ENCODE measurements around the gene LAMB2. TPM values are rescaled to one million over a fixed set of nuclear protein-coding genes. Genes with fewer than 3 reads are reported as not detected.

LAMB2 gene
- total RNA-seq, 2 donors from 2014 or later: 0.39 to 1.7 TPM

DNA sequence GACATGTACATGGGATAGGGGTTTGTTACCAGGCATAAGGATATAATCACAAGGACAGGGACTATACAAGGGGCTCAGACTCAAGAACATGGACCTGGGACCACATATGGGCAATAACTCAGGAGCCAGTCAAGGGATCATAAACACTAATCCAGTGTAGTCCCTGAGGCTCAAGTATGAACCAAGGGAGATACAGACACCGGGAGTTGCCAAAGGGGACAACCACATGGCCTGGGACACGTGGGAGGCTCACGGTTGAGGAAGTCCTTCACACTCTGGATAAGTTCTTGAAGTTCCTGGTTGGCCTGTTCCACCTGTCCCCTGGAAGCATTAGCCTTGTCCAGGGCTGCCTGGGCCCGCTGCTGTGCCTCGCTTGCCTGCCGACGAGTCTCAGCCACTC, 10.4 kb downstream of the LAMB2 start:
- Mint-ChIP-seq H3K36me3 (ENCODE audit: insufficient read depth in 2 of 2) (peaks cover 0 to 7% of the 10 kb centered on the region in 2 donors), H3K4me1 (ENCODE audit: low read depth) (peaks cover 18% of the 10 kb centered on the region), H3K27ac (no peak overlapping the region), H3K9me3 (no peaks in the 10 kb centered on the region), H3K27me3 (ENCODE audit: low read depth) (no peaks in the 10 kb centered on the region), H3K4me3 (no peak overlapping the region)
- DNase-seq: no peak
- ATAC-seq (replicated peaks in 1 of 2): no peak

DNA sequence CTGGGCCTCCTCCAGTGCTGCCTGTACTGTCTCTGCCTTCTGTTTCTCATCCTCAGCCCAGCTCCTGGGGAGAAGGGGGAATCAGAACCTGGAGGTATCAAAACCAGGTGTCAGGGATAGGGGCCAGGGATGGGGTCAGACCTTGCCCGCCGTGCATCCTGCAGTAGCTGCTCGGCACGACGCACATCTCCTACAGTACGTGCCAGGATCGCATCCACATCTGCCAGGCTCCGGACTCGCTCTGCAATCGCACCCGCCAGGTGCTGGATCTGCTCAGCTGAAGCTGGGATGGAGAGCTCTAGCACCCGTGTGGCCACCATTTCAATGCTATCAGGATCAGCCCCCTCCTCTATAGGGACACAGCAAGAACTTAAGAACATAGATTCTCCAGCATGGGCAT, 10.8 kb downstream of the LAMB2 start:
- no peaks in the 10 kb centered on the region for H3K27me3 Mint-ChIP-seq (ENCODE audit: low read depth)
- H3K27ac Mint-ChIP-seq: peak overlapping the region; percentile 86
- H3K4me3 Mint-ChIP-seq: peak overlapping the region; percentile 88 to 89
- H3K36me3 Mint-ChIP-seq (ENCODE audit: insufficient read depth in 2 of 2): peaks cover 2 to 7% of the 10 kb centered on the region in 2 donors
- no peak for ATAC-seq (replicated peaks in 1 of 2)
- no peak for DNase-seq
- peaks cover 18% of the 10 kb centered on the region for H3K4me1 Mint-ChIP-seq (ENCODE audit: low read depth)
- H3K9me3 Mint-ChIP-seq: no peaks in the 10 kb centered on the region

DNA sequence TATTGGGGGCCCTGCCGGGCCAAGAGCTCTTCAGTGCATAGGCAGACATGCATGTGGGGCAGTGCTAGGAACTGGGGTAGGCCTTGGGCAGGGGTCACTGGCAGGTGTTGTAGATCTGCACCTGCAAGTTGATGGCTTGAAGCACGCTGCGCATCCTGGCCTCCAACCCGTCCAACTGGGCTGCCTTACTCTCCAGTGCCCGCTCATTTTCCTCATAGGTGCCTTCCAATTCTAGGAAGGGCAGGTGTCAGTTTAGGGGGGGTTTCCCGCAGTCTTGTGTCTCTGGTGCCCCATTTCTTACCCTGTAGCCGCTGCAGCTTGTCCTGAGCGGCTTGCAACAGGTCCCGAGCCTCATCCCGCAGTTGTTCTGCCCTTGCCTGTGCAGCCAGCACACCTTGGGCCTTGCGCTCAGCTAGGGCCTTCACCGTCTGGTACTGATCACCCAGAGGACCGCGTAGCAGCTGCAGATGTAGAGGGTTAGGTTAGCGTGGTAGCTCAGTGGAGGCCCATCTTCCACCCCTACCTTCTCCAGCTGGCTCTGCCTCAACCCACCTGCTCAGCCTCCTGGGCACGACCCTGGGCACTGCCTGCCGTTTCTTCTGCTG, 11.6 kb downstream of the LAMB2 start:
- no peaks in the 10 kb centered on the region for H3K9me3 Mint-ChIP-seq
- DNase-seq: no peak

DNA sequence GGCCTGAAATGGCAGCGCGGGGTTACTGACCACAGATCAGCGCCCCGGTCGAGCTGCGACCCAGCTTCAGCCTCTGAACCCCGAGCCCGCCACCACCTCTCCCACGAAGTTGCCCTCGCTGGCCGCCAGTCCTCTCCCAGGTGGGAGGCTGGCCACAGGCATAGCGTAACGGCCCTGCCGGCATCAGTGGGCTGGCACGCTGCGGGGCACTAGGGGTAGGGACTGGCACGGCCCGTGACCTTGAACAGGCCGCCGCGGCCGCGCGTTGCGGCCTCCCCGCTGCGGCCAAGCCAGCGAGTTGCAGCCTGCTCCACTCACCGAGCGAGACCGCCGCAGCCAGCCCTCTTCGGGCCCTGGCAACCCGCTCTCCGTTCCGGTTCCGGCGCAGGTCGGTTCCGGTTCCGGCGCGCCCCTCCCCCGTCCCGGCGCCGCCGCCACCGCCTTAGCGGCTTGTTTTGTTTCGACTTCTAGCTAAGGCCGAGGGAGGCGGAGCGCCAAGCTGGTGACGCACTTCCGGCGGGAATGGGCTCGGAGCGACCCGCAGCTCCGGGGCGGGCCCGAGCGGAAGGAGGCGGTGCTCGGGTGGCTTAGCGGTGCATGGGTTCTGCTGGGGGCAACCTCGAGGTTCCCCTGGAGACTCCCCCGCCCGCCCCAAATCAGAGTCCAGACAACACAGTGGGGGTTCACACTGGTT, 12.3 kb downstream of the LAMB2 start, which contains the start of gene USP19:
Gene USP19 (minus strand): TSS at position 386 of the 694 bp plus-strand sequence. CDS start 1,678 bp downstream, outside the sequence.
- H3K9me3 Mint-ChIP-seq: no peaks in the 10 kb centered on the region
- DNase-seq (peak; percentile 94 to 97), ATAC-seq (replicated peaks in 1 of 2) (peak; percentile 95)
- H3K27me3 Mint-ChIP-seq (ENCODE audit: low read depth): no peaks in the 10 kb centered on the region
- peaks cover 18% of the 10 kb centered on the region for H3K4me1 Mint-ChIP-seq (ENCODE audit: low read depth)
- H3K36me3 Mint-ChIP-seq (ENCODE audit: insufficient read depth in 2 of 2): peaks cover 2 to 11% of the 10 kb centered on the region in 2 donors
- H3K27ac Mint-ChIP-seq: peak within 1 kb of the TSS; percentile 86
- peak within 1 kb of the TSS; percentile 88 to 89 for H3K4me3 Mint-ChIP-seq

More for the DNA sequence above, 11.6 kb downstream of the LAMB2 start:
- Mint-ChIP-seq H3K4me1 (ENCODE audit: low read depth) (peaks cover 18% of the 10 kb centered on the region), H3K27ac (peak overlapping the region; percentile 86), H3K36me3 (ENCODE audit: insufficient read depth in 2 of 2) (peaks cover 2 to 7% of the 10 kb centered on the region in 2 donors), H3K27me3 (ENCODE audit: low read depth) (no peaks in the 10 kb centered on the region), H3K4me3 (peak overlapping the region; percentile 88 to 89)
- no peak for ATAC-seq (replicated peaks in 1 of 2)

DNA sequence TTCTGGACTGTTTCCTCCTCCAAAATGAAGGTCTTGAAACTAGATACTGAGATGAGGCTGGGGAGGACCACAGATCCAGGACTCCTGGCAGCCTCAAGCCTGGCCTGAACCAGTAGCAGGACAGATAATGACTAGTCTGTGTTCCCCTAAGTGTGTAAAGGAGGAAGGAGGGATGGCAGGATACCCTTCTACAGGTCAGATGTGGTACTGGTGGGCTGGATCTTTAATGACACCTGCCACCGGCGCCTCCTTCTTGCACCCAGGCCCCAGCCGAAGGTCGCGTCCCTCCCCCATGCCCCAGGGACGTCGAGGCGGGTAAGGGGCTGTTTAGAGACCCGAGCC, 12.8 kb downstream of the LAMB2 start:
- Mint-ChIP-seq H3K27ac (peak overlapping the region; percentile 75), H3K4me3 (peak overlapping the region; percentile 88 to 89), H3K4me1 (ENCODE audit: low read depth) (peaks cover 18% of the 10 kb centered on the region), H3K27me3 (ENCODE audit: low read depth) (no peaks in the 10 kb centered on the region), H3K9me3 (no peaks in the 10 kb centered on the region), H3K36me3 (ENCODE audit: insufficient read depth in 2 of 2) (peaks cover 4 to 11% of the 10 kb centered on the region in 2 donors)
- DNase-seq: no peak
- ATAC-seq (replicated peaks in 1 of 2): no peak

DNA sequence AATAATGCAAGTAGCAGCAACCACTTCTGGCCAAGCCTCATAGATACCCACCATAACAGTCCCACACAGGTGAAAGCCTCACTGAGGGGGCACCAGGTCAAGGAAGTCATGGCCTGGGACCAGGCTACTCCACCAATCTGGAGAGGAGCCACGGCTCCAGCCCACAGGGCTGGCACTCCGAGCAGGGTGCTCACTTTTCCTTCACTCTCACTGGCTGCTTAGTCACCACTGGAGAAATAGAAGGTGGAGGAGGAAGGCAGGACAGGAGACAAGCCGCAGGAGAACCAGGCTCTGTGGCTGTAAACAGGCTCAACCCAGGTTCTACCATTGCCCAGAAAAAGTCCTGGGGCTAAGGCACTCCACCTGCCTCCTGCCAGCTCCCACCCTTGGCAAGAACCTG, 13.4 kb downstream of the LAMB2 start:
- H3K27me3 Mint-ChIP-seq (ENCODE audit: low read depth): no peaks in the 10 kb centered on the region
- peaks cover 4 to 11% of the 10 kb centered on the region in 2 donors for H3K36me3 Mint-ChIP-seq (ENCODE audit: insufficient read depth in 2 of 2)
- ATAC-seq (replicated peaks in 1 of 2) (no peak), DNase-seq (no peak)
- H3K27ac Mint-ChIP-seq: peak overlapping the region; percentile 50
- H3K9me3 Mint-ChIP-seq: no peaks in the 10 kb centered on the region
- peaks cover 18% of the 10 kb centered on the region for H3K4me1 Mint-ChIP-seq (ENCODE audit: low read depth)
- peak overlapping the region; percentile 88 to 89 for H3K4me3 Mint-ChIP-seq

DNA sequence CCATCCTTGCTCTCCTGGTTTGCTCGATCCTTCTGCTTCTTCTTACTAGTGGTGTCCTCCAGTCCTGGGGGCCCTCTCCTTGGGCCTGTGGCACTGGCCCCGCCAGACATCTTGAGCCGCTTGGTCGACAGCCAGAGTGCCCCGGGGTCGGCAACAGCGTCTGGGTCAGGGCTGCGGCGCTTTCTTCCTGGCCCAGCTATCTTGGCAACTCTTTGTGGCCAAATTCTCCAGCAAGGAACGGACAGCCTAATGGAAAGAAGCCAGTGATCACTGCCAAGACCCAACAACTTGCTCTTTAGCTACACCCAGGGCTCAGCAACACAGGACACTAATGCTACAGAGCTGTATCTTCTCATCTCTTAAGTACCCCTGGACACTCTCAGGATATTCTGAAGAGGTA, 13.8 kb downstream of the LAMB2 start:
- Mint-ChIP-seq H3K4me3 (peak overlapping the region; percentile 88 to 89), H3K4me1 (ENCODE audit: low read depth) (peaks cover 18% of the 10 kb centered on the region), H3K27ac (peak overlapping the region; percentile 50), H3K36me3 (ENCODE audit: insufficient read depth in 2 of 2) (peaks cover 4 to 11% of the 10 kb centered on the region in 2 donors), H3K27me3 (ENCODE audit: low read depth) (no peaks in the 10 kb centered on the region), H3K9me3 (no peaks in the 10 kb centered on the region)
- ATAC-seq (replicated peaks in 1 of 2) (no peak), DNase-seq (no peak)

DNA sequence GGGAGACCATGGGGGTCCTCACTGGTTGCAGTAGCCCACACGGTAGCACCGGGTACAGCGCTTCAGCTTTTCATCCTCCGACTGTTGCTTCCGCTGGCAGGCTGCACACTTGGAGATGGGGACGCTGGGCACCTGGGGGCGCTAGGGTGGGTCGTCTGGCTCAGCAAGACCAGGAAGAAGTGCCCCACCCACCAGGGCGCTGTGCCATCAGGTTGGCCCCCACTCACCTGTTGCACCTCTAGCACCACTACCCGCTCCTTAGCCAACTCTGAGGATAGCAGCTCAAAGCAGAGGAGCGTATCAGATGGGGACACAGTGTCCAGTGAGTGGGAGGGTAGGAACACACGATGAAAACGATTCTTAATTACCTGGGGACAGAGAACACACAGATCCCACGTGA, 20.6 kb downstream of the LAMB2 start:
- ATAC-seq (replicated peaks in 1 of 2) (no peak), DNase-seq (no peak)
- Mint-ChIP-seq H3K36me3 (ENCODE audit: insufficient read depth in 2 of 2) (peaks cover 6 to 10% of the 10 kb centered on the region in 2 donors), H3K9me3 (no peaks in the 10 kb centered on the region), H3K27me3 (ENCODE audit: low read depth) (no peaks in the 10 kb centered on the region), H3K4me1 (ENCODE audit: low read depth) (no peaks in the 10 kb centered on the region), H3K4me3 (no peak overlapping the region), H3K27ac (no peak overlapping the region)

DNA sequence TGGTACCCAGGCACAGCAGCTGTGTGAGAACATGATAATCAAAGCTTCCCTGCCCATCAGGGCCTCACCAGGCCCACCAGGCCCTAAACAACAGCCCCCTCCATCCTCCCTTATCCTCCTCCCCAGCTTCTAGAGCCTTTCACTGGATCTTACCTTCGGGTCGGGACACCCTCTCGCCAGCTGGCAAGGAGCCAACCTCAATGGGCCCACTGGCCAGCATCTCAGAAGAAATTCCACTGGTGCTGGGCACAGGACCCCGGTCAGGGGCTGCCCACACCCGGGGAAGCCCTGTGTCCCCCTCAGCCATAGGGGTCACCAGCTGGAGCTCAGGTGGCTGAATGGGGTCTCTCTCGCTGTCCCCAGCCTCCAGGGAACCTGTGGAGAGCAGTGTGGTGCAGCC, 21.5 kb downstream of the LAMB2 start:
- no peaks in the 10 kb centered on the region for H3K27me3 Mint-ChIP-seq (ENCODE audit: low read depth)
- H3K27ac Mint-ChIP-seq: no peak overlapping the region
- ATAC-seq (replicated peaks in 1 of 2): no peak
- H3K9me3 Mint-ChIP-seq: no peaks in the 10 kb centered on the region
- H3K36me3 Mint-ChIP-seq (ENCODE audit: insufficient read depth in 2 of 2): peaks cover 5 to 10% of the 10 kb centered on the region in 2 donors
- H3K4me1 Mint-ChIP-seq (ENCODE audit: low read depth): no peaks in the 10 kb centered on the region
- no peak overlapping the region for H3K4me3 Mint-ChIP-seq
- DNase-seq: no peak

DNA sequence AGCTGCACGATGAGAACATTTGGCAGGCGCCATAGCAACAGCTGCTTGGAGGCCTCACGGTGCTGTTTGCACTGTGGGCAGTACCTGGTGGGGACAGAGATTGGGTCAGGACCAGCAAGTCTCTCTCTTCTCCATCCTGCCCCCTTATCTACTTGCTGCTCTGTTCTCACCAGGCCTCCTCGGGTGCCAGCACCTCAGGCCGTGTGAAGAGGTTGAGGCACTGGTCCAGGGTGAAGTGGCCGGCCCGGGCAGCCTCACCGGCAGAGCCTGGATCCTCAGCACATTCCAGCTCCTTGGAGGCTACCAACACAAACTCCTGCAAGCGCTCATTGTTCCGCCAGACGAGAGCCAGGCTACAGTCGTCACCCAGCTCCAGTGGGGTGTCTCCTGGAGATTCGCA, 22.1 kb downstream of the LAMB2 start:
- H3K9me3 Mint-ChIP-seq: no peaks in the 10 kb centered on the region
- no peak for ATAC-seq (replicated peaks in 1 of 2)
- H3K27me3 Mint-ChIP-seq (ENCODE audit: low read depth): no peaks in the 10 kb centered on the region
- no peak for DNase-seq
- no peak overlapping the region for H3K27ac Mint-ChIP-seq
- peaks cover 2% of the 10 kb centered on the region for H3K4me1 Mint-ChIP-seq (ENCODE audit: low read depth)
- H3K36me3 Mint-ChIP-seq (ENCODE audit: insufficient read depth in 2 of 2): peaks cover 5 to 6% of the 10 kb centered on the region in 2 donors
- H3K4me3 Mint-ChIP-seq: no peak overlapping the region

DNA sequence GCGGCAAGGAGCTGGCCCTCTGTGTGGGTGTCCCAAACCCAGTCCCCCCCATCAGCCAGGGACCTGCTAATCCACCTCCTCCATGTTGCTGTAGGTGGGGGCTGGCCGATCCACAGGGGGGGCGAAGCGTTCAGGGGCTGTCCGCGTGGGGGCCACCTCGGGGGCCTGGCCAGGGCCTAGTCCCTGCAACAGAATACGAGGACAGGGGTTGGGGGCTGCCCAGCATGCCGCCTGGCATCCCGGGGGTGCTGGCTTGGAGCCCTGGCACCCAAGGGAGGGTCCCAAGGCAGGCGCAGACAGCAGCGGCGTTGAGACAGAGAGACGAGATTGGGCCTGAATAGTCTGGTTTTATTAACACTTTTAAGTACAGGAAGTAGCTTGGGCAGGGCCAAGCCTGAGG, 24.5 kb downstream of the LAMB2 start:
- Mint-ChIP-seq H3K36me3 (ENCODE audit: insufficient read depth in 2 of 2) (peaks cover 3 to 7% of the 10 kb centered on the region in 2 donors), H3K27me3 (ENCODE audit: low read depth) (no peaks in the 10 kb centered on the region), H3K4me1 (ENCODE audit: low read depth) (peaks cover 22% of the 10 kb centered on the region), H3K4me3 (no peak overlapping the region), H3K9me3 (no peaks in the 10 kb centered on the region), H3K27ac (no peak overlapping the region)
- ATAC-seq (replicated peaks in 1 of 2) (no peak), DNase-seq (no peak)

DNA sequence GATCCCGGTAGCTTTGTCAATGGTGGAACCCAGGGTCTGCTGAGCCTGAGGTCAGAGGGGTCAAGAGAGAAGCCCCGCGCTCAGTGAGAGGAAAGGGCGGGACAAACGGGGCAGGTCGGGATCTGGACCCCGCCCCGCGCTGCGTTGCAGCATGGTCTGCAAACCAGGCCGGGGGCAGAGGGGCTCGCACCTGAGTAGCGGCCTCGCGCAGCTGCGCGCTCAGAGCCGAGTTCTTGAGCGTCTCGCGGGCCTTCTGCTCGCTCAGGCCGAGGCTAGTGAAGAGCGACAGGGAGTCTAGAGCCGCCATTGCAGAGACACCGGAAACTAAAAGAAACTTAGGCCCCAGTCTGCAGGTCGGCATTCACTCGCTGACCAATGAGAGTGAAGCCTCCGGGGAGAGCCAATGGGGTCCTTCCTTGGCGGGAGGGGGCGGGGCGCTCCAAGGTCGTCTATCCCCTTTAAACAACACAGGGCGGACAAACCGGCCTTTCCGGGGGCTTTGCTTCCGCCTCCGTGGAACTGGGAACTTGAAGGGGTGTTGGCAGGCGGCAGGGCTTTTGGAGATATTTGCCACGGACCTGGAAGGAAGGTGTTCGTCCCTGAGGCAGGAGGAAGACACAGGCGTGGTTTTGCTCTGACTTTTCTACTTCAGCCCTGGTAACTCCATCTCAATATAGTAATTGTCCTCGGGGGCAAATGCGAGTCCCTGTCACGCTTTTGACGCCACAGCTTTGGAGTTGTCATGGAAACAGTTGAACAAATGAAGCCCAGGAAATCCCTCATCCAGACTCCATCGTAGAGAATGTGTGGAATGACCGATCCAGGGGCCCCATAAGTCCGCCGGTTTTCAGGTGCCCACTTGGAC, 28.2 kb downstream of the LAMB2 start, which contains the start of gene QARS1:
Gene QARS1 (minus strand): TSS at position 331 of the 865 bp plus-strand sequence. CDS start 24 bp downstream, at position 307.
- no peaks in the 10 kb centered on the region for H3K9me3 Mint-ChIP-seq
- H3K36me3 Mint-ChIP-seq (ENCODE audit: insufficient read depth in 2 of 2): peaks cover 8 to 11% of the 10 kb centered on the region in 2 donors
- H3K27ac Mint-ChIP-seq: peak within 1 kb of the TSS; percentile 92
- H3K27me3 Mint-ChIP-seq (ENCODE audit: low read depth): no peaks in the 10 kb centered on the region
- peak within 1 kb of the TSS; percentile 94 to 97 for H3K4me3 Mint-ChIP-seq
- ATAC-seq (replicated peaks in 1 of 2): peak; percentile 98
- peak; percentile 91 to 93 for DNase-seq
- H3K4me1 Mint-ChIP-seq (ENCODE audit: low read depth): peaks cover 35% of the 10 kb centered on the region

DNA sequence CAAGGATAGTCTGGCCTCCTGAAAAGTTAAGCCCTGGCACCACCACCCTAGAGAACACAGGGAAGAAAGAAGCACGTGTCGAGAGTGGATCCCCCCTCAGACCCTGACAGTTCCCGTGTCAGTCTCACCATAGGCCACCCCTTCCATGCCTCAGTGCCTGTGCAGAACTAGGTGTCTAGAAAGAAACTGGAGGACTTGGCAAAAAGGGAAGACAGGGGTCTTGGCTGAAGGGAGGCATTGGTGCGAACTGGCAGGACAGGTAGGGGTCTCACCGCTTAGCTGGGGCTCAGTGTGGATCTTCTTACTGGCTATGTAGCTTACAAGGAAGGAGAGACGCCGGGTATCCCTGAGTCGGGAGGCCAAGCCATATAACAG, 28.8 kb downstream of the LAMB2 start:
- no peaks in the 10 kb centered on the region for H3K9me3 Mint-ChIP-seq
- peak overlapping the region; percentile 81 for H3K27ac Mint-ChIP-seq
- no peaks in the 10 kb centered on the region for H3K27me3 Mint-ChIP-seq (ENCODE audit: low read depth)
- DNase-seq: no peak
- H3K4me3 Mint-ChIP-seq: peak overlapping the region; percentile 94 to 97
- no peak for ATAC-seq (replicated peaks in 1 of 2)
- H3K4me1 Mint-ChIP-seq (ENCODE audit: low read depth): peaks cover 35% of the 10 kb centered on the region
- peaks cover 10 to 11% of the 10 kb centered on the region in 2 donors for H3K36me3 Mint-ChIP-seq (ENCODE audit: insufficient read depth in 2 of 2)

Measured in activated T-cell treated with anti-CD3 and anti-CD28 coated beads, Interleukin-2, amount 50 U/mL, for 72 hours (primary cell).